Breast epithelium (tissue), 3 donors: ENCODE data around the gene CHST7.

Experiments used
- CTCF ChIP-seq, 3 donors: fragments of 450-650 bp; IDR thresholded peaks; one replicate each; pipeline ENCODE4 v1.5.1; 2016 to 2017; ENCODE audit warnings: antibody characterized with exemption in 3 of 3, mild to moderate bottlenecking in 3 of 3, moderate library complexity in 3 of 3
- POLR2A ChIP-seq: fragments of 450-650 bp; IDR thresholded peaks from one replicate; pipeline ENCODE4 v1.6.1; 2016; ENCODE audit warnings: antibody characterized with exemption, mild to moderate bottlenecking, moderate library complexity

- TF ChIP-seq CTCF (IDR thresholded peaks at IDR 0.05) (no peak), POLR2A (no peak)
These were observed 13.6 kb downstream of the CHST7 start for GRCh38 chrX:46587158-46587557.
